ENCODE measurements around the gene GNL2.
"Not testable (repeated sequence)": the region's sequence is repeated elsewhere in the genome, so short reads cannot be mapped to it uniquely, and the experiment has no call there.

Gene GNL2

DNA sequence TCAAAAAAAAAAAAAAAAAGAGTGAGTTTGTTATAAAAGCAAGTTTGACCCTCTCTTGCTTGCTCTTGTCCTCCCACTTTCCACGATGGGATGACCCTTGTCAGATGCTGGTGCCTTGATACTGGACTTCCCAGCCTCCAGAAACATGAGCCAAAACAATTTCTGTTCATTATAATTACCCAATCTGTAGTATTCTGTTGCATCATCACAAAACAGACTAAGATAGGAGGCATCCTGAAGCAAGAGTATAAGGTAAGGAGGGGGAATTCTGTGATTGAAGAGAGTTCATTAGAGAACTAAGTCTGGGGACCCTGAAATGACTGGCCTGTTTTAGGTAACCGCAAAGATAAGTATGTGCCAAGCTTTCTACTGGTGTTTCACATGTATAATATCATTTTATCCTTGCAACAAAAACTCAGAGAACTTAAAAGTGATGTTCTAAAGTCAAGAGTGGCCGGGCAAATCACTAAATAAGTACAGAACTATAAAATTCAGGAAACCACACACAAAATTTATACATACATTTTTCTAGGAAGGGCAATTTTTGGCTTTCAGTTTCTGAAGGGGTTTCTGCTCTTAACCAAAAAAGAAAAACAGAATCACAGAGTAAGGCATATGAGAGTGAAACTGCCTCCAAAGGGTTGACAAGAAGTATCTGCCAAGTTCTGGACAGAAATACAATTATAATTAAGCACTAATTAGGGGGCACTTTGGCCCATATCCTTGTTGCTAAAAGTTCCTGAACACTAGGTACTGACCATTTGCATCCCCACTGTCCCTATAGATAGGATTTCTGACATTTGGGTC is 25.0 kb downstream of the GNL2 start:
- no peak overlapping the region for H3K4me3 ChIP-seq (ENCODE audit: control insufficient read depth, low read depth, low read length)
- TF ChIP-seq, protein P1, sequence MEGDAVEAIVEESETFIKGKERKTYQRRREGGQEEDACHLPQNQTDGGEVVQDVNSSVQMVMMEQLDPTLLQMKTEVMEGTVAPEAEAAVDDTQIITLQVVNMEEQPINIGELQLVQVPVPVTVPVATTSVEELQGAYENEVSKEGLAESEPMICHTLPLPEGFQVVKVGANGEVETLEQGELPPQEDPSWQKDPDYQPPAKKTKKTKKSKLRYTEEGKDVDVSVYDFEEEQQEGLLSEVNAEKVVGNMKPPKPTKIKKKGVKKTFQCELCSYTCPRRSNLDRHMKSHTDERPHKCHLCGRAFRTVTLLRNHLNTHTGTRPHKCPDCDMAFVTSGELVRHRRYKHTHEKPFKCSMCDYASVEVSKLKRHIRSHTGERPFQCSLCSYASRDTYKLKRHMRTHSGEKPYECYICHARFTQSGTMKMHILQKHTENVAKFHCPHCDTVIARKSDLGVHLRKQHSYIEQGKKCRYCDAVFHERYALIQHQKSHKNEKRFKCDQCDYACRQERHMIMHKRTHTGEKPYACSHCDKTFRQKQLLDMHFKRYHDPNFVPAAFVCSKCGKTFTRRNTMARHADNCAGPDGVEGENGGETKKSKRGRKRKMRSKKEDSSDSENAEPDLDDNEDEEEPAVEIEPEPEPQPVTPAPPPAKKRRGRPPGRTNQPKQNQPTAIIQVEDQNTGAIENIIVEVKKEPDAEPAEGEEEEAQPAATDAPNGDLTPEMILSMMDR (conservative IDR thresholded peaks at IDR 0.05; ENCODE audit: control insufficient read depth, insufficient read depth, low read depth, low read length) = no peak
- DNase-seq (ENCODE audit: low read depth) = no peak

DNA sequence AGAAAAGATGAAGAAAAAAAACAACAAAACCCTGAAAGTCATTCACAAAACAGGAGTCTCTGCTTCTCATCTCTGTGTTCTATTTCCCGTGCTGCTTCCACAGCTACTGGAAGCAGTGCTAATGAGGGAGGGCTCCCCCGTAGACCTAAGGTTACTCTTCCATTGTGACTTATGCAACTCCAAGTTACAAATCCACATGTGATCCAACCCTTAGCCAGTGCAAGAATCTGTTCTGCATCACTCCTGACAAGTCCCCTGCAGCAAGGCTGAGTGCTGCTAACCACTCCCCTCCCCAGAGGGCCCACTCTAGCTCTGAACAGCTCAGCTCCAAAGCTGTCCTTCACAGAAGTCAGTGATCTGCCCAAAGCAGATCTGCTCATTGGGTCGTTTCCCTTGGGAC is 28.7 kb downstream of the GNL2 start:
- TF ChIP-seq, protein P1 (conservative IDR thresholded peaks at IDR 0.05; ENCODE audit: control insufficient read depth, insufficient read depth, low read depth, low read length) = no peak
- no peak overlapping the region for H3K4me3 ChIP-seq (ENCODE audit: control insufficient read depth, low read depth, low read length)
- DNase-seq (ENCODE audit: low read depth) = peak; percentile 54

DNA sequence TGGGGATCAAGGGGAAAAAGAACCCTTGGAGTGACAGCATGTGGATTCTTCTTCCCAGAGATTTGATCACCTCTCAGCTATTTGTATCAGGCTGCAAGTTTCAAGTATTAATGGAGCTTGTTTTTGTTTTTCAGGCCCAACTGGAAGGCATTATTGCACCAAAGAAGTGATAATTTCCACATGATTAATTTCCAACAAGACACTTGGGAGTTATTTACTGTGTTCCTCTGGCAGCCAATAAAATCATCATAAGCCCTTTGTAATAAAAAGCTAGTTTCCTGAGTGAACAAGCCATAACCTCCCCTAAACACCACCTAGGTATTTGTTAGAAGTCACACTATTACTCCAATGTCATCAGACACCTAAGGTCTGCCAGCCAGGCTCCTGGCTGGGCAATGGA is 30.8 kb downstream of the GNL2 start:
- DNase-seq (ENCODE audit: low read depth) = no peak
- TF ChIP-seq, protein P1 (conservative IDR thresholded peaks at IDR 0.05; ENCODE audit: control insufficient read depth, insufficient read depth, low read depth, low read length) = no peak

DNA sequence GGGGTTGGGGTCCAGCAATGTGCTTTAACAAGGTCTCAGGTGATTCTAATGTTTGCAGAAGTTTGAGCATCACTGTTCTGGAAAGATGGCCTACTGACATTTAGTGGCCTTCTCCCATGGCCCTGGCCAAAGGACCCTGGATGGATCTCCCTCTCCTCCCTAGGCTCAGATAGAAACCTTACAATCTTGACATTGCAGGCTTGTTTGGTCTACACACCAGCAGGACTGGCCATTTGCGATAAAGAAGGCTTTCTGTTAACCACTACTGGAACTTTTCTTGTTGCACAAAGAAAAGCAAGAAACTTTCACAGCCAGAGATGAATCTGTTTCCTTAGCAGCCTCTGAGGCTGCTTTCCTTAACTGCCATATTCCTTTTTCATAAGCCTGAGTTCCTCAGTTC is 32.8 kb downstream of the GNL2 start:
- TF ChIP-seq, protein P1 (conservative IDR thresholded peaks at IDR 0.05; ENCODE audit: control insufficient read depth, insufficient read depth, low read depth, low read length) = no peak
- no peak overlapping the region for H3K4me3 ChIP-seq (ENCODE audit: control insufficient read depth, low read depth, low read length)
- DNase-seq (ENCODE audit: low read depth) = no peak

More for the DNA sequence above, 30.8 kb downstream of the GNL2 start:
- H3K4me3 ChIP-seq (ENCODE audit: control insufficient read depth, low read depth, low read length) = no peak overlapping the region

DNA sequence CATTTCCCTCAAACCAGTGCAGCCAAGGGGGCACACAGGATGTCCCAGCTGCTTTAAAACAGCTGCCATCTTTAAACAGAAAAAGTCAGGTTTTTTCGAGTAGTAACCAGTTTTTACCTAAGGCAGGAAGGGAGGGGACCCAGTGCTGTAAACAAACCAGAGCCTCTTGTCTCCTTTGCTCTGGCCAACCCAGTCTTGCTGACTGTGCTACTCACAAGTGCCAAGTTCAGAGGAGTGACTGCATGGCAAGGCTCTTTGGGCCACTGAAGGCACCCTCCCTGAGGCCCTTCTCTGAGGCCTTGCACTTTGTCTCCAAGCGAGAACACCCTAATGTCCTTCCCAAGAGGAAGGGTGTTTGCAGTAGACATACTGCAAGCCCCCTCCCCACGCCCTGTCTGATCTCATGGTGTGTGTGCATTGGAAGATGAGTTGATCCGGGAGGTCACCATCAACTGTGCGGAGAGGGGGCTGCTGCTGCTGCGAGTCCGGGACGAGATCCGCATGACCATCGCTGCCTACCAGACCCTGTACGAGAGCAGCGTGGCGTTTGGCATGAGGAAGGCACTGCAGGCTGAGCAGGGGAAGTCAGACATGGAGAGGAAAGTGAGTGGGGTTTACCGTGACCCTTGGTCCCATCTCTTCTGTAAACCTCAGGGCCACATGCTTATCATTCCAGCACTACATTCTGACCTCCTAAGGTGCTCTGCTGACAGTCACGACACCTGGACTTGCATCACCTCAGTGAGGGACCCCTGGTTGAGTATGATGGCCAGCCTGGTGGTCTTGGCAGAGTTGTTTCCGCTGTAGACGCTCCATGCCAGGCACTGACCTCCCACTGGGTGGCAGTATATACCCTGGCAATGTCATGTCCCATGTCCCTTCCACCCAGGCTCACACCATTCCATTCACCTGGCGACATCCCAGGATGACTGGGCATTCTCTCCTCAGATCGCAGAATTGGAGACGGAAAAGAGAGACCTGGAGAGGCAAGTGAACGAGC is 34.3 kb downstream of the GNL2 start:
- TF ChIP-seq, protein P1 (conservative IDR thresholded peaks at IDR 0.05; ENCODE audit: control insufficient read depth, insufficient read depth, low read depth, low read length) = peak; percentile 69
- DNase-seq (ENCODE audit: low read depth) = peak; percentile 67
- H3K4me3 ChIP-seq (ENCODE audit: control insufficient read depth, low read depth, low read length) = no peak overlapping the region

DNA sequence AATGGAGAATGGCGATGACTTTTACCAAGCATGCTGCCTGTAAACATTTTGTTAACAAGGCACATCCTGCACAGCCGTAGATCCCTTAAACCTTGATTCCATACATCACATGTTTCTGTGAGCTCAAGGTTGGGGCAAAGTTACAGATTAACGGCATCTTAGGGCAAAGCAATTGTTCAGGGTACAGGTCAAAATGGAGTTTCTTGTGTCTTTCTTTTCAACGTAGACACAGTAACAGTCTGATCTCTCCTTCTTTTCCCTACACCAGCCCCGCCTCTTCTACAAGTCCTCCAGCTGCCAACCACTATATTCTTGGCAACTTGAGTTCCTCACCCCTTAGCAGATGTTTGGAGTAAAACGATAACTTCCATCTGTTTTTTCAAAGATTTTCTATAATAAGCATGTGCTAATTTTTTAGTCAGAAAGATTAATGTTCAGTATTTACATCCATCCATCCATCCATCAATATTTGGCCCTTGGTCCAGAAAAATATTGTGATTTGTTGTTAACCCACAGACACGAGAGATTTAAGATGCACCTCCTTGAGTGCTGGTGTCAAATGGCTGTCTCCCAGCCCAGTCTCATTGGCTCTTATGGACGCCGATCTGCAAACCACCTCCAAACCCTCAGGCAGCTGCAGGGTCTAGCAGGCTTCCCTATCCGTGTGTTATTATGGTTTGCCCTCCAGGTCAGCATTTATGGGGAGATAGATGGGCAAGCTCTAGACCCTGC is 35.2 kb downstream of the GNL2 start:
- H3K4me3 ChIP-seq (ENCODE audit: control insufficient read depth, low read depth, low read length) = no peak overlapping the region
- TF ChIP-seq, protein P1 (conservative IDR thresholded peaks at IDR 0.05; ENCODE audit: control insufficient read depth, insufficient read depth, low read depth, low read length) = no peak
- DNase-seq (ENCODE audit: low read depth) = no peak

DNA sequence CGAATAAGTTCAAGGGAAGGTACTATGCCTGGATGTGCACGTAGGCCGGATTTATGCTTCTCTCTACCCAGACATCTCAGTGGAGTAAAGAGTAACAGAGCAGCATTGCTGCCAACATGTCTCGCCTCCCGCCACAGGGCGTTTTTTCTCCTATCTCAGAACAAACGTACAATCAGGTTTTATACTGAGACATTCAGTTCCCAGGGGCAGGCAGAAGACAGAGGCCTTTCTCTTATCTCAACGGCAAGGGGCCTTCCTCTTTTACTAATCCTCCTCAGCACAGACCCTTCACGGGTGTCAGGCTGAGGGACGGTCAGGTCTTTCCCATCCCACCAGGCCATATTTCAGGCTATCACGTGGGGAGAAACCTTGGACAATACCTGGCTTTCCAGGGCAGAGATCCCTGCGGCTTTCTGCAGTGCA is 35.8 kb downstream of the GNL2 start:
- not testable (repeated sequence) for H3K4me3 ChIP-seq (ENCODE audit: control insufficient read depth, low read depth, low read length); DNase-seq (ENCODE audit: low read depth)
